Smooth muscle cell of the pulmonary artery (primary cell): ENCODE results near the gene RNF19B. TPM values are rescaled to one million over a fixed set of nuclear protein-coding genes. Genes with fewer than 3 reads are reported as not detected.

ENCODE experiments used
- total RNA-seq: library from RNA; depleted of rRNA; stranded (reverse); fragments of >200 nt; gene quantifications from 2 replicates; pipeline ENCODE4 v1.2.3, GENCODE V29; 2014

The RNF19B gene, protein sequence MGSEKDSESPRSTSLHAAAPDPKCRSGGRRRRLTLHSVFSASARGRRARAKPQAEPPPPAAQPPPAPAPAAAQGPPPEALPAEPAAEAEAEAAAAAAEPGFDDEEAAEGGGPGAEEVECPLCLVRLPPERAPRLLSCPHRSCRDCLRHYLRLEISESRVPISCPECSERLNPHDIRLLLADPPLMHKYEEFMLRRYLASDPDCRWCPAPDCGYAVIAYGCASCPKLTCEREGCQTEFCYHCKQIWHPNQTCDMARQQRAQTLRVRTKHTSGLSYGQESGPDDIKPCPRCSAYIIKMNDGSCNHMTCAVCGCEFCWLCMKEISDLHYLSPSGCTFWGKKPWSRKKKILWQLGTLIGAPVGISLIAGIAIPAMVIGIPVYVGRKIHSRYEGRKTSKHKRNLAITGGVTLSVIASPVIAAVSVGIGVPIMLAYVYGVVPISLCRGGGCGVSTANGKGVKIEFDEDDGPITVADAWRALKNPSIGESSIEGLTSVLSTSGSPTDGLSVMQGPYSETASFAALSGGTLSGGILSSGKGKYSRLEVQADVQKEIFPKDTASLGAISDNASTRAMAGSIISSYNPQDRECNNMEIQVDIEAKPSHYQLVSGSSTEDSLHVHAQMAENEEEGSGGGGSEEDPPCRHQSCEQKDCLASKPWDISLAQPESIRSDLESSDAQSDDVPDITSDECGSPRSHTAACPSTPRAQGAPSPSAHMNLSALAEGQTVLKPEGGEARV
- 9.4 and 17.2 TPM in 2 replicates for total RNA-seq

DNA sequence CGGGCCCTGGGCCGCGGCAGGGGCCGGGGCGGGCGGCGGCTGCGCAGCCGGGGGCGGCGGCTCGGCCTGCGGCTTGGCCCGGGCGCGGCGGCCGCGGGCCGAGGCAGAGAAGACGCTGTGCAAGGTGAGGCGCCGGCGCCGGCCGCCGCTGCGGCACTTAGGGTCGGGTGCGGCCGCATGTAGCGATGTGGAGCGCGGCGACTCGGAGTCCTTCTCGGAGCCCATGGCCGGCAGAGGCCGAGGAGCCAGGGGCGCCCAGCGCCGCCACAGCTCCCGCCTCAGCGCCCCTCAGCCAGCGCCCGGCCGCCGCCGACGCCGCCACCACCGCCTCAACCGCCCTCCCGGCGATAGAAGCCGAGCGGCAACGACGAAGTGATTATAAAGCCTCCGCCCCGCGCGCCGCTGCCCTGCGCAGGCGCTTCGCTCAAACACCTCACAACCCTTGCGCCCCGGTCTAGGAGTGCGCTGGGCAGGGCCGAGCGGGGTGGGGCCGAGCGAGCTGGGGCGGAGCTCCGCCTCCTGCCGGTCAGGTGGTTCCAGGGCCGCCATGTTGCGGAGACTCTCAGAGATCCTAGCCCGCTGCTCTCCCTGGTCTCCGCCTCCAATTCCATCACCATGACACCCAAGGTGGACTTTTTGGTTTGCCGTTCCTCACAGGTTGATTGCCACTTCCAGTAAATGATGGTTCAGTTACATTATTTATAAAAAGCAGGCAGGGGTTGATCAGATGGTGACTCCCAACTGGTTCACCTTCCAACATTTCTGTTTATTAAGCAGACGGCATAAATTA, at the start of gene RNF19B:
Gene RNF19B, minus strand, starts transcription at position 349 of the 790 bp plus-strand sequence. Its CDS starts 124 bp downstream, at position 225.

DNA sequence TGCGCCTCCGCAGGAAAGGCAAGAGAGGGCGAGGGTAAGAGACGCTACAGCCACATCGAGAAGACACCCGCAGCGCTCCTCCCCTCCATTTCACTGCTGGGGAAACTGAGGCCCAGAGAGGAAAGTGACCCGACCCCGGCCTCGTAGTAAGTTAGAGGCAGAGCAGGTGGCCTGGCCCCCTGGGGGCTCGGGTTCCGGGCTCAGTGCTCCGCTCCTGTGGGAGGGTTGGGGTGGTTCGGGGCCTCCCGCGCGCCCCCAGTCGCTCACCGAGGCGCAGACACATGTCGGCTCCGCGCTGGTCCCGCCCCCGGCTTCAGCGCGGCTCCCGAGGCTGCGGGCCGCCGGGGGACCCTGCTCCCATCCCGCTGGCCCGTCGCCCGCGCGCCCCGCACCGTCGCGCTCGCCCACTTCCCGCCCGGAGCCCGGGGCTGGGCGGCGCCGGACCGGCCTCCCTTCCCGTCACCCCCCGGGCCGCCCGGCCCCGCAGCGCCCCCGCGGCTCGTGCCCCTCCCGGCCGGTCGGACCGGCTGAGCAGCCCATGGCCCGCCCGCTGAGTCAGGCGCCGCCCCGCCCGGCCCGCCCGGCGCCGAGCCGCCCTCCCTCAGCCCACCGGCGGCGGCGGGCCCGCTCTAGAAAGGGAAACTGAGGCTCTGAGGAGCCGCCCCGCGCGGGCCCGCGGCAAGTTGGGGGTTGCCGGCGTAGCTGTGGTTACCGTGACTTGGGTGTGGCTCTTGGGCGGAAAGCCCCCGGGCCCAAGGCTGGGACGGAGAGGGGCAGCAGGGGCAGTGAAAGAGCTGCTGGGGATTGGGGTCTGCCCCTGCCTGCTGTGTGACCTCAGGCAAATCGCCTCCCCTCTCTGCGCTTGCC, 63.4 kb downstream of the RNF19B start, which contains the start of gene TMEM54:
Gene TMEM54, minus strand, starts transcription at position 434 of the 867 bp plus-strand sequence. Its CDS starts 151 bp downstream, at position 283.

Other genes starting within 250 kb of the RNF19B start
- 94.4 and 139 TPM in 2 replicates for gene YARS1, start 147.5 kb downstream of the RNF19B start, total RNA-seq
- gene S100PBP, start 147.2 kb downstream of the RNF19B start, total RNA-seq: 28.3 and 31.2 TPM in 2 replicates
- gene FNDC5, start 93.9 kb downstream of the RNF19B start, total RNA-seq: 1.2 and 1.4 TPM in 2 replicates
- not detected in 2 replicates for gene HPCA, start 78.3 kb downstream of the RNF19B start, total RNA-seq
- gene TMEM54, start 63.4 kb downstream of the RNF19B start, total RNA-seq: 30.8 and 49.7 TPM in 2 replicates
- 73.6 and 91.1 TPM in 2 replicates for gene AK2, start 72.1 kb upstream of the RNF19B start, total RNA-seq
- gene AZIN2, start 116.3 kb upstream of the RNF19B start, total RNA-seq: 6.9 and 9.2 TPM in 2 replicates
- gene TRIM62, start 217.2 kb upstream of the RNF19B start, total RNA-seq: 5.7 and 10.3 TPM in 2 replicates